Measurements from ENCODE around the gene JUNB. TPM values are rescaled to one million over a fixed set of nuclear protein-coding genes. Genes with fewer than 3 reads are reported as not detected.
A peak's percentile ranks its signal among the peaks of the same experiment; 100 is the strongest.

JUNB gene
- total and polyA plus RNA-seq, 10 of the 15 experiments (the other 5 are each of a cell fraction or from before 2014, with no cell fraction given): 0.55 to 144 (median 68.3) TPM

GRCh38 chr19:12793290-12794195 lies 2.3 kb downstream of the JUNB start (continued):
- TF ChIP-seq ELK1 (IDR thresholded peaks at IDR 0.05; ENCODE audit: low read depth, low read length) (peak; percentile 100), ZSCAN29 (IDR thresholded peaks at IDR 0.05) (no peak), WRNIP1 (IDR thresholded peaks at IDR 0.05; ENCODE audit: borderline replicate concordance, low read depth, low read length) (no peak), CREM (IDR thresholded peaks at IDR 0.05; ENCODE audit: low read depth) (peak; percentile 80), STAT1 (conservative IDR thresholded peaks at IDR 0.05) (no peak), SMARCA5 (IDR thresholded peaks at IDR 0.05) (peak; percentile 60; the same call in 1 of the 2 replicates), SMC3 (IDR thresholded peaks at IDR 0.05; ENCODE audit: borderline replicate concordance, low read length) (no peak; the same call in 1 of the 2 replicates), ZBED1 (IDR thresholded peaks at IDR 0.05; ENCODE audit: borderline replicate concordance) (no peak), TCF7 (IDR thresholded peaks at IDR 0.05; ENCODE audit: borderline replicate concordance) (no peak), ZNF274 (IDR thresholded peaks at IDR 0.05; ENCODE audit: insufficient read depth, insufficient read length) (no peak), ASH2L (IDR thresholded peaks at IDR 0.05; ENCODE audit: borderline replicate concordance, low read depth) (no peak), SREBF2 (IDR thresholded peaks at IDR 0.05; ENCODE audit: low read length) (no peak), HDAC2 (IDR thresholded peaks at IDR 0.05) (0 out of 2 replicates have a peak, but pooled peaks have one; percentile 46), ZNF217 (IDR thresholded peaks at IDR 0.05) (peak; percentile 87; the same call in 1 of the 2 replicates), ZNF622 (IDR thresholded peaks at IDR 0.05) (no peak), MTA2 (IDR thresholded peaks at IDR 0.05; ENCODE audit: low read depth) (no peak), CEBPB (IDR thresholded peaks at IDR 0.05; ENCODE audit: borderline replicate concordance in 1 of 2, low read depth in 2 of 2, low read length in 2 of 2) (no peak), E2F4 (IDR thresholded peaks at IDR 0.05; ENCODE audit: low read depth, low read length) (peak; percentile 53; the same call in 1 of the 2 replicates), ETV6 (conservative IDR thresholded peaks at IDR 0.05 in 1 of 2, IDR thresholded peaks at IDR 0.05 in 1 of 2; ENCODE audit: borderline replicate concordance in 1 of 2, low read depth in 1 of 2) (no peak), MTA3 (IDR thresholded peaks at IDR 0.05; ENCODE audit: borderline replicate concordance, low read length) (no peak), NR2C2 (IDR thresholded peaks at IDR 0.05; ENCODE audit: borderline replicate concordance, control insufficient read depth, insufficient read length, low read depth) (no peak), POU2F2 (IDR thresholded peaks at IDR 0.05; ENCODE audit: borderline replicate concordance, low read depth, low read length) (peak; percentile 95), NKRF (conservative IDR thresholded peaks at IDR 0.05) (peak; percentile 93), TARDBP (IDR thresholded peaks at IDR 0.05; ENCODE audit: borderline replicate concordance) (no peak; the same call in 1 of the 2 replicates), EGR1 (IDR thresholded peaks at IDR 0.05; ENCODE audit: borderline replicate concordance in 1 of 2, low read depth in 2 of 2, low read length in 2 of 2) (peak; percentile 11 to 62), ZNF24 (IDR thresholded peaks at IDR 0.05) (0 out of 2 replicates have a peak, but pooled peaks have one; percentile 11), RELA (IDR thresholded peaks at IDR 0.05; ENCODE audit: borderline replicate concordance, partially characterized antibody) (peak; percentile 99)

All from GM12878 (cell line).